Inferior parietal cortex (tissue), 1 donor: ENCODE results near the gene KRT12.
A peak's percentile ranks its signal among the peaks of the same experiment; 100 is the strongest.

ENCODE experiments used
- DNase-seq: peaks from one replicate; pipeline ENCODE4 v3.0.0-alpha.2; 2016; ENCODE audit errors: extremely low spot score

Gene KRT12

GRCh38 chr17:40843242-40843641, 23.8 kb downstream of the KRT12 start:
- DNase-seq: no peak

GRCh38 chr17:40841246-40841645, 25.8 kb downstream of the KRT12 start:
- DNase-seq: no peak

- DNase-seq: no peak
These were observed 27.8 kb downstream of the KRT12 start for GRCh38 chr17:40839194-40839593.

- no peak for DNase-seq
These were observed 31.0 kb downstream of the KRT12 start for GRCh38 chr17:40836020-40836419.

- DNase-seq: no peak
These were observed 33.1 kb downstream of the KRT12 start for GRCh38 chr17:40833882-40834281.

- no peak for DNase-seq
These were observed 34.2 kb downstream of the KRT12 start for GRCh38 chr17:40832840-40833239.

- no peak for DNase-seq
These were observed 36.8 kb downstream of the KRT12 start for GRCh38 chr17:40830085-40830776.

- no peak for DNase-seq
These were observed 38.5 kb downstream of the KRT12 start for GRCh38 chr17:40828454-40829044.

GRCh38 chr17:40827746-40828453, 39.1 kb downstream of the KRT12 start:
- DNase-seq: peak; percentile 18

- no peak for DNase-seq
These were observed 41.4 kb downstream of the KRT12 start for GRCh38 chr17:40825599-40825998.

GRCh38 chr17:40824015-40824832, 42.8 kb downstream of the KRT12 start:
- no peak for DNase-seq

- DNase-seq: no peak
These were observed 44.8 kb downstream of the KRT12 start, which contains the start of gene KRT10 for GRCh38 chr17:40822132-40822812. Gene KRT10 (minus strand): TSS chr17:40822614. CDS start chr17:40822585, 29 bp downstream.

GRCh38 chr17:40821536-40821935, 45.5 kb downstream of the KRT12 start:
- no peak for DNase-seq

GRCh38 chr17:40820228-40820838, 46.7 kb downstream of the KRT12 start:
- no peak for DNase-seq

GRCh38 chr17:40819528-40820125, 47.4 kb downstream of the KRT12 start:
- no peak for DNase-seq

- peak; percentile 76 for DNase-seq
These were observed 48.1 kb downstream of the KRT12 start for GRCh38 chr17:40818733-40819527.

- peak; percentile 47 for DNase-seq
These were observed 48.7 kb downstream of the KRT12 start for GRCh38 chr17:40818343-40818732.

- DNase-seq: no peak
These were observed 49.8 kb downstream of the KRT12 start for GRCh38 chr17:40817103-40817682.

- DNase-seq: no peak
These were observed 50.5 kb downstream of the KRT12 start for GRCh38 chr17:40816569-40816968.
